HG03095 (cell line): ENCODE measurements around the gene DPYSL4.
"Not testable (repeated sequence)": the region's sequence is repeated elsewhere in the genome, so short reads cannot be mapped to it uniquely, and the experiment has no call there.

ENCODE experiments used
- ATAC-seq: cut with Tn5 transposase; IDR thresholded peaks from one replicate; pipeline ENCODE4 v1.9.1; 2021; ENCODE audit warnings: moderate library complexity; ENCODE audit not compliant: unreplicated experiment

The DPYSL4 gene

GRCh38 chr10:132149271-132149670 lies 37.5 kb upstream of the DPYSL4 start:
- ATAC-seq = no peak

DNA sequence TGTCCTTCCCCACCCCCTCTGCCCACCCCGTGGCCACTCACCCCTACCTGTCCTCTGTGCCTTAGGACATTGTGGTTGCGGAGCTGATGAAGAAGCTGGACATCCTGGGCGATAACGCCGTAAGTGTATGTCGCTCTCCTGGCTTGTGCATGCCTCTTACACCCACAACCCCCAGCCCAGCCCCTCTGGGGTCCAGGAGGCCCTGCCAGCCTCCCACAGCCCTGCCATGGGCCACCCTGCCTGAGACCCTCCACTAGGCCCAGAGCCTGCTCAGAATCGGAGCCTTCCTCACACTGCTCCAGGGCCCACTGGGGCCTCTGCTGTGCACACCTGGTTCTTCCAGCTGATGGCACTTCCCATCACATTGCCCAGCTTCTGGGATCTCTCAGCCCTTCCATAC lies 36.8 kb upstream of the DPYSL4 start:
- no peak for ATAC-seq

DNA sequence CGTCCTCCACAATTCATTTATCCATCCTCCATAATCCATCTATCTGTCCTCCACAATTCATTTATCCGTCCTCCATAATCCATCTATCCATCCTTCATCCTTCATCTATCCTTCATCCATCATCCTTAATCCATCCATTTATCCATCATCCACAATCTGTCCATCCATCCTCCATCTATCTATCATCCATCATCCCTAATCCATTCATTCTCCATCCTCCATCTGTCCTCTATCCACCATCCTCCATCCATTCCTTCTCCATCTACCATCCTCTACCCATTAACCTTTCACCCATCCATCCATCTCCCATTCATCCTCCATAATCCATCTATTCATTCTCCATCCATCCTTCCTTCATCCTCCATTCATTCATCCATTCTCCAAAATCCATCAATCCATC lies 36.0 kb upstream of the DPYSL4 start:
- ATAC-seq = no peak

- no peak for ATAC-seq
Measured at GRCh38 chr10:132151286-132151950, 35.3 kb upstream of the DPYSL4 start.

DNA sequence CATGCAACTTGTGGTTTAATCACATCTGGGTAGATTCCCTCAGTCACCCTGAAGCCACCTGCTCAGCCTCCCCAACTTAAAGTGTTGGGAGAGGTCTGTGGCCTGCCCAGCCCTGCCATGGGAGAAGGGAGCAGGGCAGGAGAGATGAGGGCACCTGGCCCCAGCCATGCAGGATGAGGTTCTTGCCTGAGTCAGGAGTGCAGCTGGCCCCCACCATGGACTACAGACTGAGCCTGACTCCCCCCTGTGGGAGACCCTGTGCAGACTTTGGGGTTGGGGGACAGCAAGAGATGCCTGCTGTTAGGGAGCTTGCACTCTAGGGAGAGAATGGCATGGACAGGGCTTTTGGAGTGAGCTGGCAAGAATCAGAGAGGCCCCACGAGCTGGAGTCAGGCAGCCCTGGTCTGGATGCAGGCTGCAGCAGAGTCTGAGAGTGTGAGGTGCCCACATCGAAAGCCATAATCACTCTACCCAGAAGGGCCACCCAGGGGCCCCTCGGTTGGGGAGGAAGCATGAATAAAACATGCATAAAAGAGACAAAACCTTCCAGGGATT lies 34.7 kb upstream of the DPYSL4 start:
- no peak for ATAC-seq

GRCh38 chr10:132152896-132153580 lies 33.7 kb upstream of the DPYSL4 start:
- no peak for ATAC-seq

DNA sequence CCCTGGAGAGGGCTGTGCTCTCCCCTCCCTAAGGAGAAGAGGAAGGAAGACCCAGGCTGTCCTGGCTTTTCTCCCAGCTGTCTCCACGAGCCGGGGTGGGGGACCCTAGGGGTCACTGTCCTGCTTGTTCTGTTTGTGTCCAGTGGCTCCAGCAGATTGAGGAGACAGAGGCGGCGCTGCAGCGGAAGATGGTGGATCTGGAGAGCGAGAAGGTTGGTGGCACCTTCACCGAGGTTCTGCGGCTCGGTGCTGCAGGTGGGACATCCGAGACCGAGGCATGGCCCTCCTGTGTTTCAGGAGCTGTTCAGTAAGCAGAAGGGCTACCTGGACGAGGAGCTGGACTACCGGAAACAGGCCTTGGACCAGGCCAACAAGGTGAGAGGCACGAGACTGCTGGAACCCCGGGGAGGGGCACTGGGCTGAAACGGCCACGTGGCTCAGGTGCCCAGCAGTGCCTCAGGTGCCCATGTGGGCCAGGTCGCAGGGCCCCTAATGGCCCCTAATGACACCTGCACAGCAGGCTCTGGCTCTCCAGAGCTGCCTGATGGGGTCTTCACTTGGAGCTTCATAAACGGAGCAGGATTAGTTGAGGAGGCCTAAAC lies 33.0 kb upstream of the DPYSL4 start:
- no peak for ATAC-seq

DNA sequence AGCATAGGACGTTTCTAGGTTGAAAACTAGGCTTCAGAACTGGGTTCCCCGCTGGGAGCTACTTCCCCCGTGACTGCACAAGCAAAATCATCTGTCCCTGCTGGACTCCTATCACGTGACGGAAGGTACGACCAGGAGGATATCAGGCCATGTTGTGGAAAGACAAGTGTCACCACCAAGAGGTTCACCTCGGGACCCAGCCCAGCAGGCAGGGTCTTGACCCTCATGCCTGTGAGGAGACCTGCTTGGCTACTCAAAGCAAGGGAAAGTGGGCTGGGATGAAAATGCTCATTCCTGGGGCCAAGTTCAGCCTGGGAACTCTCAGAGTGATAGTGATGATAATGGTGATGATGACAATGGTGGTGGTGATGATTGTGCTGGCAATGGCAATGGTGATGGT lies 32.3 kb upstream of the DPYSL4 start:
- ATAC-seq = no peak

- ATAC-seq = no peak
Measured at GRCh38 chr10:132154931-132155330, 31.8 kb upstream of the DPYSL4 start.

DNA sequence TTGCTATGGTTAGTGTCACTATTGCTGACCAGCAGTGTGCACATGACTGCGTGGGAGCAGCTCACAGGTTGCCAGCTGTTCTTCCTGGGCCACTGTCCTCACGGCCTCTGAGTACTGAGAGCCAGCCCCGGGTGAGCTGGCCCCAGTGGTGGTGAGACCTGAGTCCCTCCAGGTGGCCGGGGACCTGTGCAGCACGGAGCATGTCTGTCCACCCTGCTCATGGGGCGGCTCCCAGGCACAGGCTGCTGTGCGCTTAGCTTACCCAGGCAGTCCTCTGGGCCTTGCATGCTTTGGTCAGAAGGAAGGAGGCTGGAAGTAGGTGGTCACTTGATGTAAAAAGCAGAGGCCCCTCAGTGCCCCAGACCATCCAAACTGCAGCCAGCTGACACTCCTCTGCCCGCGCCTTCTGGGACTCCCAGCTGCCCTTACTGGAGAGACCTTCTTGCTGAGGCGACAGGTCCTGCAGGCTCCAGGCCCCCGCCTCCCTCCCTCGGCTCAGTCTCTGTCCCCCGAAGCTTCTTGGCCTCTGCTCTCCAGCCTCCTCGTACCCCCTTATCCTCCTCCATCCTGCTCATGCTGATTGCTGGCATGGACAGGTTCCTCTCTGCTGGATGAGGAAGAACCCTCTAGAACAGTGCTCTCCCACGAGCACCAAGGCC lies 30.9 kb upstream of the DPYSL4 start:
- no peak for ATAC-seq

DNA sequence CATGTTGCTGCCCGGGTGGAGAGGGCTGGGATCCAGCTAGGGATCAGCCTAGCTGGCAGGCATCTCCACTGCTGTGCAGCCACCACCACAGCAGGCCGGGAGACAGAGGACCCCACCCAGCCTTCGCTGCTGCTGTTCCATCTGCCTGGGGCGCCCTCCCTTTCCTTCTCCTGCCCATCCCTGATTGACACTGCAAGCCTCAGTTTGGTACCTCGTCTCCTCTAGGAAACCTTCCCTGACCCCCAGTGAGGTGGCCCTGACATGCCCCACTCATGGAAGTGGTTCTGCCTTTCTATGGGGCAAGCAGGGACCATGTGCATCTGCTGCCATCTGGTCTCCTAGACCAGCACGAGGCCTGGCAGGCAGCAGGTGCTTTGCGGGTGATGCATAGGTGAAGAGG lies 30.4 kb upstream of the DPYSL4 start:
- no peak for ATAC-seq

- no peak for ATAC-seq
Measured at GRCh38 chr10:132157101-132157500, 29.6 kb upstream of the DPYSL4 start.

DNA sequence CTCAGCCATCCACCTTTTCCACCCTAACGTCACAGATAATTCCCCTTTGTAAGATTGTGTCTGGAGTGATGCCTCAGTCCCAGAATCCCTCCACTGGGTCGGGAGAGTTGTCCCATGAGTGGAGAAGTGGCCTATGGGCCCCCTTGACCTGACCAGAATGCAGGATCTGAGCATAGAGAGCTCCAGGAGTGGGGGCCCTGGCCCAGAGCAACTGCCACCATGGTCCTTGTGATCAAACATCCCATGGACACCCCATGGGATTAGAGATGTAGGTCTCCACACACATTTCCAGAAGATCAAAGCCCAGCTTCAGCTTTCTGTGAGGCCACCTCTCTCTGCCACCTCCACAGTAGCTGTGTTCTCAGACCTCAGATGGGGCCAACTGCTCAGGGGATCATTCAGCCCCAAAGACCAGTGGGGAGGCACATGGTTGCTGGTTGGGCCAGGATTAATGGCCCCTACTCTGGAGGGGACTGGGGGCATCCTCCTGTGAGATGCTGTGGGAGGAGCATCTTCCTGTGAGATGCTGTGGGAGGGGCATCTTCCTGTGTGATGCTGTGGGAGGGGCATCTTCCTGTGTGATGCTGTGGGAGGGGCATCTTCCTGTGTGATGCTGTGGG lies 28.5 kb upstream of the DPYSL4 start:
- no peak for ATAC-seq

GRCh38 chr10:132158823-132159222 lies 27.9 kb upstream of the DPYSL4 start:
- ATAC-seq = no peak

GRCh38 chr10:132159302-132160230 lies 27.2 kb upstream of the DPYSL4 start:
- ATAC-seq = not testable (repeated sequence)

DNA sequence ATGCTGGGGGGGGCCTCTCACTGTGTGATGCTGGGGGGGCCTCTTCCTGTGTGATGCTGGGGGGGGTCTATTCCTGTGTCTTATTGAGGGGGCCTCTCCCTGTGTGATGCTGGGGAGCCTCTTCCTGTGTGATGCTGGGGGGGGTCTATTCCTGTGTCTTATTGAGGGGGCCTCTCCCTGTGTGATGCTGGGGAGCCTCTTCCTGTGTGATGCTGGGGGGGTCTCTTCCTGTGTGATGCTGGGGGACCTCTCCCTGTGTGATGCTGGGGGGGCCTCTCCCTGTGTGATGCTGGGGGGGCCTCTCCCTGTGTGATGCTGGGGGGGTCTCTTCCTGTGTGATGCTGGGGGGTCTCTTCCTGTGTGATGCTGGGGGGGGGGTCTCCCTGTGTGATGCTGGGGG lies 26.5 kb upstream of the DPYSL4 start:
- not testable (repeated sequence) for ATAC-seq

GRCh38 chr10:132160834-132161622 lies 25.7 kb upstream of the DPYSL4 start:
- not testable (repeated sequence) for ATAC-seq

DNA sequence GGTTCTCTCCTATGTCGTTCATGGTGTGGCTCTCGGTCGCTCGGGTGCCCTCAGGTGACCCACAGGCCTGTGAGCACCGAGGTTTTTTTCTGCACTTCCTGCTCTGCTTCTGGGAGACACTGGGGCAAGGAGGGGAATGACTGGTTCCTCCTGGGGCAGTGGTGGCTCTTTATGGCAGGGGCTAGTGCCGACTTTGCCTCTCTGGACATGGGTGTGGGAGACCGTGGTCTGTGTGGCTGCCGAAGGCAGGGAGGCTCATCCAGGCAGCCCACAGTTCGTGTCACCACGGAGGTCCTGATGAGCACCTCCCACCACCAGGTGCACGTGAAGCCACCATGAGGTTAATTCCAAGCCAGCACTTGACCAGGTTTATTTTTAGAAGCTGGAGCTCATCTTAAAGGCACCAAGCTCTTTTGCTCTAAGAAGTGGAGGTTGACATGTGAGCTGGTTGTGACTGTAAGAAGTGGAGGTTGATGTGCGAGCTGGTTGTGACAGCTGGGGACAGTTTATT lies 24.7 kb upstream of the DPYSL4 start:
- ATAC-seq = no peak
